Embryonic facial prominence (tissue), 1 donor: Measurements from ENCODE around the gene CHMP1A.
"Not testable (repeated sequence)": the region's sequence is repeated elsewhere in the genome, so short reads cannot be mapped to it uniquely, and the experiment has no call there.

ENCODE experiments used
- DNase-seq: peaks from one replicate; pipeline ENCODE4 v3.0.0-alpha.2; 2016; ENCODE audit errors: extremely low spot score

The CHMP1A gene

GRCh38 chr16:89658221-89658879 is 842 bp upstream of the CHMP1A start:
- DNase-seq = no peak

- no peak for DNase-seq
Measured at GRCh38 chr16:89656435-89657121, 930 bp downstream of the CHMP1A start.

- DNase-seq = no peak
Measured at GRCh38 chr16:89655062-89655643, 2.4 kb downstream of the CHMP1A start.

GRCh38 chr16:89653656-89654295 is 3.7 kb downstream of the CHMP1A start:
- no peak for DNase-seq

GRCh38 chr16:89651584-89651983 is 5.9 kb downstream of the CHMP1A start:
- DNase-seq = no peak

- no peak for DNase-seq
Measured at GRCh38 chr16:89646906-89647305, 10.6 kb downstream of the CHMP1A start.

GRCh38 chr16:89646270-89646669 is 11.2 kb downstream of the CHMP1A start:
- no peak for DNase-seq

GRCh38 chr16:89645122-89645521 is 12.4 kb downstream of the CHMP1A start:
- no peak for DNase-seq

- DNase-seq = no peak
Measured at GRCh38 chr16:89643769-89644300, 13.7 kb downstream of the CHMP1A start.

GRCh38 chr16:89642574-89642973 is 14.9 kb downstream of the CHMP1A start:
- no peak for DNase-seq

GRCh38 chr16:89641458-89642119 is 15.9 kb downstream of the CHMP1A start:
- no peak for DNase-seq

GRCh38 chr16:89639385-89639784 is 18.1 kb downstream of the CHMP1A start:
- no peak for DNase-seq

GRCh38 chr16:89638455-89638854 is 19.1 kb downstream of the CHMP1A start:
- no peak for DNase-seq

GRCh38 chr16:89637379-89637778 is 20.1 kb downstream of the CHMP1A start:
- DNase-seq = no peak

- DNase-seq = no peak
Measured at GRCh38 chr16:89636663-89637062, 20.8 kb downstream of the CHMP1A start.

GRCh38 chr16:89634463-89635385 is 22.8 kb downstream of the CHMP1A start:
- not testable (repeated sequence) for DNase-seq

- DNase-seq = no peak
Measured at GRCh38 chr16:89633064-89633631, 24.4 kb downstream of the CHMP1A start.

GRCh38 chr16:89629827-89630610 is 27.5 kb downstream of the CHMP1A start:
- DNase-seq = no peak
